ENCODE data around the gene ANXA8L1. TPM values are rescaled to one million over a fixed set of nuclear protein-coding genes. Genes with fewer than 3 reads are reported as not detected.
"Not testable (repeated sequence)": the region's sequence is repeated elsewhere in the genome, so short reads cannot be mapped to it uniquely, and the experiment has no call there.

The ANXA8L1 gene
- total and polyA plus RNA-seq, 4 donors: 12.0 to 23.9 (median 20.5) TPM

DNA sequence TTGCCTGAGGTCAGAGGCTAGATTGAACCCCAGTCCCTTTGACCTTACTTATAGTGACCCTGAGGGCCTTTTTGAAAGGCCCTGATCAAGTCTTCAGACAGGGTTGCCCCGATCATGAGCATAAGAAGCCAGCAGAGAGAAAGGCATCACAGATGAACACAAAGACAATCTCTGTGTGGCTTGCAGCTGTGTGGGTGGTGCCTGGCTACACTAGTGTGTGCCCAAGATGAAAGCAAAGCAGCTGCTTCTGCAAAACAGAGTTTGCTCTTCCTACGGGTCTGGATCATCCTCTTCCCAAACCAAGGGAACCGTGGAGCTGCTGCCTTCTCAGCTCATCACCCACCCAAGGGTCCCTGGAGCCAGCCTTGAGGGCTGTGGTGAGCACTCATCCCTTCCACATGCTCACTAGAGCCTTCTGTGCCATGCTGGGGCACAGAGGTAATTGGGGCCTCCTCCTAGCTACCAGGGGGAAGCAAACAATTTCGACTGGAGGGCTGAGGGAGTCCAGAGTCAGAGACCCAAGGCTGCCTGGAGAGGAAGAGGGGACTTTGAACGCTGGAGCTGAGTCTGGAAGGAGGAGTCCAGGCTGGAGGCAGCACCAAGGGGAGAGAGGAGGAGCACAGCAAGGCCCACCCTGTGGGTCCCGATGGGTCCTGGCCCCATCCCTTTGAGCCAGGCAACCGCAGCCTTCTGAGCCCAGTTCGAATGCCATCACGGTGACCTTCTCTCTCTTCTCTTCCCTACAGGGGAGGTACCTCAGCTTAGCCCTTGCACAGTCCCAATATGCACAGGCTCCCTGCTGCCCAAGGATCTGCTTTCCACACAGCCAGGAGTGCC lies 46.5 kb upstream of the ANXA8L1 start:
- peak in 1 of 3 donors; percentile 10 for DNase-seq
- Histone ChIP-seq H3K9ac (ENCODE audit: insufficient read depth in 1 of 2, low read length in 2 of 2) (no peak overlapping the region), H3K4me1 (ENCODE audit: control insufficient read depth in 5 of 5, insufficient read depth in 5 of 5, low read length in 5 of 5) (no peaks in the 10 kb centered on the region), H3K36me3 (ENCODE audit: control insufficient read depth in 4 of 4, insufficient read depth in 4 of 4, low read length in 4 of 4) (no peaks in the 10 kb centered on the region), H3K27ac (ENCODE audit: low read depth in 1 of 2, low read length in 1 of 2) (no peak overlapping the region), H3K27me3 (ENCODE audit: control insufficient read depth in 3 of 3, insufficient read depth in 3 of 3, low read length in 2 of 3) (peaks cover 0 to 7% (median 0%) of the 10 kb centered on the region in 3 donors), H3K4me3 (no peak overlapping the region), H3K9me3 (ENCODE audit: control insufficient read depth in 4 of 4, insufficient read depth in 3 of 4, low read length in 3 of 4) (no peaks in the 10 kb centered on the region)
- 78 to 90% methylated on average over 9 of the region's 9 CpGs for WGBS, 2 donors
- ATAC-seq (ENCODE audit: insufficient read depth, low FRiP score): no peak
- TF ChIP-seq CTCF (IDR thresholded peaks at IDR 0.05; ENCODE audit: control extremely low read depth, extremely low read depth): no peak

DNA sequence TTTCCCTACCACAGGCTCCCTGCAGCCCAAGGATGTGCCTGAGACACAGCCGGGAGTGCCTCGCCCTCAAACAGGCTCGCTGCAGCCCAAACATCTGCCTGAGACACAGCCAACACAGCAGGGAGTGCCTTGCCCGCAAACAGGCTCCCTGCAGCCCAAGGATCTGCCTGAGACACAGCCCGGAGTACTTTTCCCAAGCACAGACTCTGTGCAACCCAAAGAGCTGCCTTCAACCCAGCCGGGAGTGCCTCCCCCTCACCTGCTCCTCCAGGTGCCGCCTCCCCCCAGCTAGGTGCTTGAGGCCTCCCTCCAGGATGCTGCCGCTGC lies 45.9 kb upstream of the ANXA8L1 start:
- Histone ChIP-seq H3K36me3 (ENCODE audit: control insufficient read depth in 4 of 4, insufficient read depth in 4 of 4, low read length in 4 of 4) (no peaks in the 10 kb centered on the region), H3K9me3 (ENCODE audit: control insufficient read depth in 4 of 4, insufficient read depth in 3 of 4, low read length in 3 of 4) (no peaks in the 10 kb centered on the region), H3K27ac (ENCODE audit: low read depth in 1 of 2, low read length in 1 of 2) (no peak overlapping the region), H3K27me3 (ENCODE audit: control insufficient read depth in 3 of 3, insufficient read depth in 3 of 3, low read length in 2 of 3) (peaks cover 0 to 7% (median 0%) of the 10 kb centered on the region in 3 donors), H3K9ac (ENCODE audit: insufficient read depth in 1 of 2, low read length in 2 of 2) (no peak overlapping the region), H3K4me1 (ENCODE audit: control insufficient read depth in 5 of 5, insufficient read depth in 5 of 5, low read length in 5 of 5) (no peaks in the 10 kb centered on the region), H3K4me3 (no peak overlapping the region)
- ATAC-seq (ENCODE audit: insufficient read depth, low FRiP score): no peak
- DNase-seq: peak in 1 of 3 donors; percentile 3
- TF ChIP-seq CTCF (IDR thresholded peaks at IDR 0.05; ENCODE audit: control extremely low read depth, extremely low read depth): no peak
- 69 to 87% methylated on average over 8 of the region's 8 CpGs for WGBS, 2 donors

DNA sequence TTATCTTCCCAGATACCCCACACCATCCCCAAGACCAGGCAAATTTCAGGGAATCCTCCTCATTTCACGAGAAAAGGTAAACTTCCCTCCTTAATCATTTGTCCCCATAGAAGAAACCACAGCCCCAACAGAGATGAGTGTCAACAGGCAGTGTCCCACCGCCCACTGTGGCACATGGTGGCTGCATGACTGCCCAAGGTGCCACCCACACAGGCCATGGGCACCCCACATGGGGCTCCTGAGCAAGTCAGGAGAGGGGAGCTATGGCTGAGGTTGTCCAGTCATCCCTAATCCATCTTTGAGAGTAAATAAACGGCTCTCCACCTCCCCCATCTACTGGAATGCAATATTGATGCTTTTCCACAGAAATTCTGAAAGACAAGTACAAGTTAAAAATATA lies 44.7 kb upstream of the ANXA8L1 start:
- DNase-seq: peak in 1 of 3 donors; percentile 5
- Histone ChIP-seq H3K27ac (ENCODE audit: low read depth in 1 of 2, low read length in 1 of 2) (no peak overlapping the region), H3K36me3 (ENCODE audit: control insufficient read depth in 4 of 4, insufficient read depth in 4 of 4, low read length in 4 of 4) (no peaks in the 10 kb centered on the region), H3K9ac (ENCODE audit: insufficient read depth in 1 of 2, low read length in 2 of 2) (no peak overlapping the region), H3K9me3 (ENCODE audit: control insufficient read depth in 4 of 4, insufficient read depth in 3 of 4, low read length in 3 of 4) (no peaks in the 10 kb centered on the region), H3K4me3 (no peak overlapping the region), H3K27me3 (ENCODE audit: control insufficient read depth in 3 of 3, insufficient read depth in 3 of 3, low read length in 2 of 3) (peaks cover 0 to 7% (median 0%) of the 10 kb centered on the region in 3 donors), H3K4me1 (ENCODE audit: control insufficient read depth in 5 of 5, insufficient read depth in 5 of 5, low read length in 5 of 5) (no peaks in the 10 kb centered on the region)
- TF ChIP-seq CTCF (IDR thresholded peaks at IDR 0.05; ENCODE audit: control extremely low read depth, extremely low read depth): no peak
- no peak for ATAC-seq (ENCODE audit: insufficient read depth, low FRiP score)
- WGBS, 2 donors: 74 to 89% methylated on average over 3 of the region's 3 CpGs

DNA sequence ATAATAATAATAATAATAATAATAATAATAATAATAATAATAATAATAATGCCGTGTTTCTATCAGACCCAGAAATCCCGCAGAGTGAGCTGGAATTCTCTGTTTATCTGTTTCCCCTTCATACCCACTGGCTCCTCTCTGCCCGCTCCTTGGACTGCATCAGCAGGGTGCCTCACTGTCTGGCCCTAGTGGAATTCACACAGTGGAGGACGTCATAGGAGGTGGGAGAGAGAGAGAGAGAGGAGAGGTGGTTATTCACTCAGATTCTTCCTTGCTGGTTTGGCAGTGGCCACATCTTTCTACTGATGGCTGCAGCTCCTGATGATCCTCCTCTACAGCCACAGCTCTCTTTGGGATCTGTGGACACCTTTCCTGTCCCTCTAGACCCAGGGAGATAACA lies 10.1 kb upstream of the ANXA8L1 start:
- not testable (repeated sequence) for H3K9ac ChIP-seq (ENCODE audit: insufficient read depth in 1 of 2, low read length in 2 of 2); H3K27me3 ChIP-seq (ENCODE audit: control insufficient read depth in 3 of 3, insufficient read depth in 3 of 3, low read length in 2 of 3); DNase-seq; H3K4me3 ChIP-seq; ATAC-seq (ENCODE audit: insufficient read depth, low FRiP score); H3K36me3 ChIP-seq (ENCODE audit: control insufficient read depth in 4 of 4, insufficient read depth in 4 of 4, low read length in 4 of 4); H3K4me1 ChIP-seq (ENCODE audit: control insufficient read depth in 5 of 5, insufficient read depth in 5 of 5, low read length in 5 of 5); H3K27ac ChIP-seq (ENCODE audit: low read depth in 1 of 2, low read length in 1 of 2); H3K9me3 ChIP-seq (ENCODE audit: control insufficient read depth in 4 of 4, insufficient read depth in 3 of 4, low read length in 3 of 4)
- WGBS, 2 donors: 57 to 100% methylated on average over 2 to 3 of the region's 4 CpGs

DNA sequence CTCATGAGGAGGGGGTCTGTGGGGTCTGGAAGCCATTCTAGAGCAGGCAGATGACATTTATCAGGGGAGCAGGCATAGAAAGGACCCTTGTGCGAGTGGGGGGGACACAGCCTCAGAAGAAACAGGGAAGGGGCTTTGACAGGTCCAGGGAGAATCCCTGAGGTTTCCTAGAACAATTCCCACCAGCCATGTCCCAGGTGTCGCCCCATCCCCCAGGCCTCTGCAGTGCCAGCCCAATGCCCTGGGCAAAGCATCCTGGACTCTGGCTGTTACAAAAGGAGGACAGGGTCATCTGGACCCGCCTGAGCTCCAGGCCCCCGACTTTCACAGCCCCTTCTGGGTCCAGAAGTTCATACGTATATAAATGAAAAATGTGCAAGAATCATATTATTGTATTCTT lies 8.4 kb upstream of the ANXA8L1 start:
- not testable (repeated sequence) for ATAC-seq (ENCODE audit: insufficient read depth, low FRiP score); H3K9ac ChIP-seq (ENCODE audit: insufficient read depth in 1 of 2, low read length in 2 of 2); H3K4me3 ChIP-seq; H3K4me1 ChIP-seq (ENCODE audit: control insufficient read depth in 5 of 5, insufficient read depth in 5 of 5, low read length in 5 of 5); H3K36me3 ChIP-seq (ENCODE audit: control insufficient read depth in 4 of 4, insufficient read depth in 4 of 4, low read length in 4 of 4); H3K27ac ChIP-seq (ENCODE audit: low read depth in 1 of 2, low read length in 1 of 2); H3K9me3 ChIP-seq (ENCODE audit: control insufficient read depth in 4 of 4, insufficient read depth in 3 of 4, low read length in 3 of 4); DNase-seq; H3K27me3 ChIP-seq (ENCODE audit: control insufficient read depth in 3 of 3, insufficient read depth in 3 of 3, low read length in 2 of 3)
- whole genome bisulfite sequencing, 2 donors: no CpG with 5 or more reads among the region's 5 CpGs

DNA sequence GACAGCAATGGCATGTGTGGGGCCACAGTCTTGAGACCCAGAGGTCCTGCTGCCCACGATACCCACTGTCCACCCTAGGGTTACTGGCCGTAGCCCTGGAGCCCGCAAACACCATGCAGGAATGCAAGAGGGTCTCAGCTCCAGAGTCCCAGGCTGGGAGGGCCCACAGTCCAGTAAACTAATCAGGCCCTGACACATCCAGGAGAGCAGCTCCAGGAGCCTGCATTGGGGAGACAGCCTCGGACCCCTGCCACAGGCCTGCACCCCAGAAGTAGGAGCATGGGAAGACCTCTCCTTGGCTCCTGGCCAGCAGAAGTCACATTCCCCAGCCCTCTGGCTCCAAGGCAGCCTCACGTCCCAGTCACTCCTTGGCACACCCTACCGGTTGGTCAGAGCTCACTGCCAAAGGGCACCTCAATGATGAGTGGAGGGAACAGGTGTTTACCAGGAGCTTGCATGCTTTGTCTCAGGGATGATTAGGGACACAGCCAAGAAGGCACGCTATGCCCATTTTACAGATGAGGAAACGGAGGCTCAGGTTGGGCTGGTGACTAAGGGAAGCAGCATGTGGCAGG lies 7.8 kb upstream of the ANXA8L1 start:
- H3K4me3 ChIP-seq; H3K9me3 ChIP-seq (ENCODE audit: control insufficient read depth in 4 of 4, insufficient read depth in 3 of 4, low read length in 3 of 4); H3K27ac ChIP-seq (ENCODE audit: low read depth in 1 of 2, low read length in 1 of 2); H3K36me3 ChIP-seq (ENCODE audit: control insufficient read depth in 4 of 4, insufficient read depth in 4 of 4, low read length in 4 of 4); H3K4me1 ChIP-seq (ENCODE audit: control insufficient read depth in 5 of 5, insufficient read depth in 5 of 5, low read length in 5 of 5); DNase-seq; ATAC-seq (ENCODE audit: insufficient read depth, low FRiP score); H3K27me3 ChIP-seq (ENCODE audit: control insufficient read depth in 3 of 3, insufficient read depth in 3 of 3, low read length in 2 of 3); H3K9ac ChIP-seq (ENCODE audit: insufficient read depth in 1 of 2, low read length in 2 of 2): not testable (repeated sequence)
- WGBS, 2 donors: 88 to 89% methylated on average over 5 to 6 of the region's 8 CpGs

All from lung (tissue), 12 donors.